Lower leg skin (tissue), 4 donors: ENCODE results near the gene EPM2A. TPM values are rescaled to one million over a fixed set of nuclear protein-coding genes. Genes with fewer than 3 reads are reported as not detected.
A peak's percentile ranks its signal among the peaks of the same experiment; 100 is the strongest.

Source experiments
- DNase-seq, 2 donors: peaks; one replicate each; pipeline ENCODE4 v3.0.0-alpha.2; 2019; ENCODE audit warnings: low spot score in 2 of 2
- H3K4me3 ChIP-seq: fragments of 200-600 bp; sonication (generic); 2 replicates; pipeline ENCODE4 v1.5.1; 2017; ENCODE audit warnings: mild to moderate bottlenecking, low read depth; ENCODE audit not compliant: poor library complexity, severe bottlenecking
- POLR2A ChIP-seq, 2 donors: fragments of 450-650 bp; IDR thresholded peaks; one replicate each; pipeline ENCODE4 v1.6.1; 2016 to 2017; ENCODE audit warnings: antibody characterized with exemption in 2 of 2, mild to moderate bottlenecking in 1 of 2, moderate library complexity in 1 of 2
- WGBS, 2 donors: methylation state at CpG; one replicate each; pipeline ENCODE4 v1.1.5; 2018; 5-methylcytosine and 5-hydroxymethylcytosine counted together
- intact Hi-C: fragments of 100-400 bp; cut with DNase I; formaldehyde crosslinking; loops from one replicate; pipeline ENCODE4 v1.15.0; 2023; ENCODE audit warnings: low total_unique reads
- total RNA-seq, 4 donors: library from RNA; depleted of rRNA; stranded (reverse); fragments of >200 nt; gene quantifications; one replicate each; pipeline ENCODE4 v1.1.0, GENCODE V29; 2016
- TF ChIP-seq, protein P1 (sequence below), 3 donors: fragments of 450-650 bp; IDR thresholded peaks; one replicate each; pipeline ENCODE4 v1.5.1; 2016; ENCODE audit warnings: antibody characterized with exemption in 3 of 3, mild to moderate bottlenecking in 3 of 3, moderate library complexity in 2 of 3

EPM2A gene
- total RNA-seq, 4 donors from 2014 or later = 1.5 to 15.0 (median 7.1) TPM

DNA sequence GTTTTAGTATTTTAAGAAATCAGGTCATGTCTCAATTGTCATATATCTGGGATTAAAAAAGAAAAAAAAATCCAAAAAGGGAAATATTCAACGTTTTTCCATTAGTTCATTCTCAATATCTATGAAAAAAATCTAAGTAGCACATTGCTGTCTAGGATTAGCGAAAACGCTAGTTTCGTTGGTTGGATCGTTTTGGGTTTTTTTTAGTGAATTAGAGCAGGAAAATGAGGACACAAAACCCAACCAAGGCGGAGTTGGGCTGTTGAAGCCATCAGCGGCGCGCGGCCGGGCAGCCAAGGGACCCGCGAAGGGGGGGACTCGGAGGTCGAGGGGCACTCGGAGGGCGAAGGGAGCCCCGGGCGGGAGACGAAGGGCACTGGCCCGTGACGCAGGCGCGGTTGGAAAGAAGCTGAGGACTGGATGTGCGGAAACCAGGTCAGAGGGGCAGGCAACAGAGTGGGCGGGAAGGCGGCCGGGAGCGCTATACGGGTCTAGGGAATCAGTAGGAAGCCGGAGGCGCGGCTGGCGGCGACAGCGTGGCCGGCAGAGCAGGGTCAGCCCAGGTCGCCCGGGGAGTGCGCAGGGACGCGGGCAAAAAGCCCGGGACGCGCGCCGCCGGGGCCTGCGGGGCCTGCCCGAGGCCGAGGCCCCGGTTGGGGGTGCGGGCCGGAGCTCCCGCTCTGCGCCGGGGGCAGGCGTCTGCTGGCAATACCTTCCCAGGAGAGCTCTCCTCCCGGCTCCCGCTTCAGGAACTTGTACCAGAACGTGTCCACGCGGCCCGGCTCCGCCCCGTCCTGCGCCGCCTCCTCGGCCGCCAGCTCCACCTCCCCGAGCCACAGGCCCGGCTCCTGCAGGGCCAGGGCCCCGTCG is 599 bp downstream of the EPM2A start:
- intact Hi-C loops = no loop called here
- 1 to 2% methylated on average over 38 to 56 of the region's 74 CpGs for WGBS, 2 donors
- peak; percentile 76 to 96 for DNase-seq
- TF ChIP-seq, protein P1, sequence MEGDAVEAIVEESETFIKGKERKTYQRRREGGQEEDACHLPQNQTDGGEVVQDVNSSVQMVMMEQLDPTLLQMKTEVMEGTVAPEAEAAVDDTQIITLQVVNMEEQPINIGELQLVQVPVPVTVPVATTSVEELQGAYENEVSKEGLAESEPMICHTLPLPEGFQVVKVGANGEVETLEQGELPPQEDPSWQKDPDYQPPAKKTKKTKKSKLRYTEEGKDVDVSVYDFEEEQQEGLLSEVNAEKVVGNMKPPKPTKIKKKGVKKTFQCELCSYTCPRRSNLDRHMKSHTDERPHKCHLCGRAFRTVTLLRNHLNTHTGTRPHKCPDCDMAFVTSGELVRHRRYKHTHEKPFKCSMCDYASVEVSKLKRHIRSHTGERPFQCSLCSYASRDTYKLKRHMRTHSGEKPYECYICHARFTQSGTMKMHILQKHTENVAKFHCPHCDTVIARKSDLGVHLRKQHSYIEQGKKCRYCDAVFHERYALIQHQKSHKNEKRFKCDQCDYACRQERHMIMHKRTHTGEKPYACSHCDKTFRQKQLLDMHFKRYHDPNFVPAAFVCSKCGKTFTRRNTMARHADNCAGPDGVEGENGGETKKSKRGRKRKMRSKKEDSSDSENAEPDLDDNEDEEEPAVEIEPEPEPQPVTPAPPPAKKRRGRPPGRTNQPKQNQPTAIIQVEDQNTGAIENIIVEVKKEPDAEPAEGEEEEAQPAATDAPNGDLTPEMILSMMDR (IDR thresholded peaks at IDR 0.05) = no peak
- no peak for TF ChIP-seq POLR2A (IDR thresholded peaks at IDR 0.05)
- H3K4me3 ChIP-seq = peak overlapping the region; percentile 68

DNA sequence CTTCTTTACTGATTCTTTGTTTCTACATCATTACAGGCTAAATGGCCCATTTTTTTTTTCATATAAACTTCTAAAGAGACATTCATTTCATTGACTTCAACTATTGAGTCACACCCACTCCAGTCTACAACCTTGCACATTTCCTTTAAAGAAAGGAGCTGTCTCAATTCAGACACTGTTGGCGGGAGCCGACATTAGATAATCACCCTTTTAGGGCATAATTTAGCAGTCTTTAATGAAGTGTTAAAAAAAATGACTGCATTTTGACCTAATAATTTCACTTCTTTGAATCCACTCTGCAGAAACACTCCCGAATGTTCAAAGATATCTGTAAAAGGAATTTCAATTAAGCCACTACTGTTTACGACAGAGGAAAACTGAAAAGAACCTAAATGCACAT is 1.5 kb downstream of the EPM2A start:
- H3K4me3 ChIP-seq = no peak overlapping the region
- 39 to 48% methylated on average over 4 of the region's 4 CpGs for WGBS, 2 donors
- intact Hi-C loops = no loop called here
- no peak for TF ChIP-seq POLR2A (IDR thresholded peaks at IDR 0.05)
- TF ChIP-seq, protein P1 (IDR thresholded peaks at IDR 0.05) = no peak
- no peak for DNase-seq

DNA sequence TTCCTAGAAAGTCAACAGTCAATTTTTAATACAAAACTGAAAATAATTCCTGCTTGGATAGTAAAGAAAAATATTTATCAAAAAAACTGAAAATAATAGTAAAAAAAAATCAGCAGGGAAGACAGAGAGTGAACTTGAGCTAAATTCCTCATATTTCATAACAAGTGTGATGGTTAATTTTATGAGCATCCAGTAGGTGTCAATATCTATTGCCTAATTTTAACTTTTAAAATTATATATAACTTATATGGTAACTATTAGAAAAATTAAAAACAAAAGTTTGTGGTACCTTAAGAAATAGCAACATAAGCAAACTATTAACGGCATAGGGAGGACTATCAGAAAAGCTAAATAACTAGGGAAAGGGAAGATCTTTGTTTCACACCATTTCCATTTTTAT is 2.1 kb downstream of the EPM2A start:
- DNase-seq = no peak
- intact Hi-C loops = no loop called here
- 77 to 88% methylated on average over 1 of the region's 1 CpG for WGBS, 2 donors
- H3K4me3 ChIP-seq = no peak overlapping the region
- TF ChIP-seq, protein P1 (IDR thresholded peaks at IDR 0.05) = no peak
- TF ChIP-seq POLR2A (IDR thresholded peaks at IDR 0.05) = no peak

DNA sequence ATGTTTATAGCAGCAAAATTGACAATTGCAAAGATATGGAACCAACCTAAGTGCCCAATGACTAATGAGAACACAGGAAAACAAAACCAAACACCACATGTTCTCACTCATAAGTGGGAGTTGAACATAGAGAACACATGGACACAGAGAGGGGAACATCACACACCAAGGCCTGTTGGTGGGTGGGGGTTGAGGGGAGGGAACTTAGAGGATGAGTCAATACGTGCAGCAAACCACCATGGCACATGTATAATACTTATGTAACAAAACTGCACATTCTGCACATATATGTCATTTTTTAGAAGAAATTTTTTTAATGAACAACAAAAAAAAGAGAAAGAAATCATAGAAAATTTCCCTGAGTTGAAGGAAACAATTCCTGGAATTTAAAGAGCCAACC is 3.9 kb downstream of the EPM2A start:
- DNase-seq = no peak
- intact Hi-C loops = no loop called here
- H3K4me3 ChIP-seq = no peak overlapping the region
- TF ChIP-seq POLR2A (IDR thresholded peaks at IDR 0.05) = no peak
- TF ChIP-seq, protein P1 (IDR thresholded peaks at IDR 0.05) = no peak
- 73 to 86% methylated on average over 1 of the region's 1 CpG for WGBS, 2 donors

GRCh38 chr6:145729887-145730286 is 5.4 kb downstream of the EPM2A start:
- 81% methylated on average over 2 of the region's 2 CpGs for WGBS, 2 donors
- no peak overlapping the region for H3K4me3 ChIP-seq
- no peak for DNase-seq
- intact Hi-C loops = no loop called here
- no peak for TF ChIP-seq POLR2A (IDR thresholded peaks at IDR 0.05)
- TF ChIP-seq, protein P1 (IDR thresholded peaks at IDR 0.05) = no peak
